Measurements from ENCODE around the gene CCL23.

The CCL23 gene

DNA sequence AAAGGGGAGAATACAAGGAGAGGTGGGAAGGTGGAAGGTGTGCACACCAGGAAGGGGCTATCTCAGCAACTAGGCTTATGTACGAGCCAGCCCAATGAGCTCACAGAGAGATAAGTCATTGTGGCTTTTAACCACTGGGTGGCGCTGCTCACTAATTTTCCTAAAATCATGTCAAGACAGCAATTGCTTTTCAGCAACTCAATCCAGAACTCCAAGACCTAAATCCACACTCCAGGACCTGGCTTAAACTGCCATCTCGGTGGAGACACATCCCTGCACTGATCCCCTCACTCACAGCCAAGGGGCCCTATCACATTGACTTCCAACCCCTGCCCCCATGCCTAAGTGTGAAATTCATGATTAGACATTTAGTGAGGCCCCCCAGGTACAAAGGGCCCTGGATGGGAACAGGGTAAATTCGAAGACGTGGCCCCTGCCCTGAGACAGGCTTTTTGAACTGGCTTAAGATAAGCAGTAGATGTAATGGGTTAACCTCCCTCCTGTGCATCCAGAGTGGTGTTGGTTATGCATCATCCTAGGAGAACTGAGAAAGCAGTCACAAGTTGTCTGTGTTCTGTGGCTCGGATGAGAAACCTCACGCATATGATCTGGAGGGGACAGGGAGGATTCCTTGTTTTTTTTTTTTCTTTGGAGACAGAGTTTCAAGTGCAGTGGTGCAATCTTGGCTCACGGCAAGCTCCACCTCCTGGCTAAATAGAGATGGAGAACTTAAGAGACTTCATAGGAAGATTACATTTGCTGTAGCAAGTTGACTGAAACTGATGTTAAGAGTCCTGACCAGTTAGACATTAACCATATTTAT is 48.0 kb downstream of the CCL23 start:
- peak; percentile 45 for DNase-seq (ENCODE audit: low read depth)

DNA sequence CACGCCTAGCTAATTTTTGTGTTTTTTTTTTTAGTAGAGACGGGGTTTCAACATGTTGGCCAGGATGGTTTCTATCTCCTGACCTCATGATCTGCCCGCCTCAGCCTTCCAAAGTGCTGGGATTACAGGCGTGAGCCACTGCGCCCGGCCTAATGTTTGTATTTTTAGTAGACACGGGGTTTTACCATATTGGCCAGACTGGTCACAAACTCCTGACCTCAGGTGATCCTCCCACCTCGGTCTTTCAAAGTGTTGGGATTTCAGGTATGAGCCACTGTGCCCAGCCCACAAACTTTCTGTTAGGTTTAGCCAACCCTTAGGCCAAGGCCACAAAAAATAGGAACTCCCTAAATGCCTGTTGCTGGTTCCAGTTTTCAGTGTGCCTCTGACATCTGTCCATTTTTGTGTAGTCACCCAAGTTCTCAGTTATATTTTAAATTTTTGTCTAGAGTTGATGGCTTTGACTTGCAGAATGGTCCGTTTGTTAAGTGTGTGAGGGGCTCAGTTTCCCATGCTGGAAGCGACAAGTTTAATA is 49.2 kb downstream of the CCL23 start:
- DNase-seq (ENCODE audit: low read depth), result no peak

DNA sequence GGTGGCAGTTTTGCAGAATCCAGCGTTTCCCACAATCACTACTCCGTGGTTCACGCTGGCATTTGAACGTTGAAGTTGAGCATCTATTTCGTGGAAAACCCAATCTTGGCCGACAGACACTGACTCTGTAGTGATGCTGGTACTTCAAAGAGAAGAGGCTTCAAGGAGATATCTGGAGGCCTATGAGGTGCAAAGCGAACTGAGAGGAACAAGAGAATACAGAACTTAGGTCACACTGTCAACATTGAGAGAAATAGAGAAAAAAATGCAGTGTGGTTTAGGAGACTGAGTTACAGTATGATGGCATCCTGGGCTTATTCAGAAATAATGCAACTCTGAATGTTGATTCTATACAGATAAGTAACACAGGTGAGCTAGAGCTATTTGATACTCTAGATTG is 52.5 kb downstream of the CCL23 start:
- DNase-seq (ENCODE audit: low read depth), result no peak

DNA sequence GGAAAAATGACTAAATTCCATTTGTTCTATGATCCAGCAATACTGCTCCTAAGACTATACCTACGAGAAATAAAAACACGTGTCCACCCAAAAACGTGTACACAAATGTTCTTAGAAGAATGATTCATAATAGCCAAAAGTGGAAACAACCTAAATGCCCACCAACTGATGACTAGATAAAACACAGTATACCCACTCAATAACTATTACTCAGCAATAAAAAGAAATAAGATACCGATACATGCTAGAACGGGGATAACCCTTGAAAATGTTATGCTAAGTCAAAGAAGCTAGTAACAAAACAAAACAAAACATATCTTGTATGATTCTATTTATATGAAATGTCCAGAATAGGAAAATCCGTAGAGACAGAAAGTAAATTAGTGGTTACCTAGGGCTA is 54.1 kb downstream of the CCL23 start:
- no peak for DNase-seq (ENCODE audit: low read depth)
